Thyroid gland (tissue), 4 donors: Measurements from ENCODE around the gene PXDN.

Source experiments
- POLR2A ChIP-seq, 2 donors: fragments of 450-650 bp; IDR thresholded peaks; one replicate each; pipeline ENCODE4 v1.6.1; 2017; ENCODE audit warnings: antibody characterized with exemption in 2 of 2, mild to moderate bottlenecking in 2 of 2, moderate library complexity in 1 of 2
- TF ChIP-seq, protein P1 (sequence below), 6 experiments: fragments of 200-600 bp in 3 of 6; fragments of 450-650 bp in 3 of 6; sonication (generic) in 3 of 6; IDR thresholded peaks; one replicate each; pipeline ENCODE4 v1.5.1; 2016 to 2019; ENCODE audit warnings: antibody characterized with exemption in 6 of 6, mild to moderate bottlenecking in 2 of 6, inconsistent platforms in 1 of 6, moderate library complexity in 1 of 6

DNA sequence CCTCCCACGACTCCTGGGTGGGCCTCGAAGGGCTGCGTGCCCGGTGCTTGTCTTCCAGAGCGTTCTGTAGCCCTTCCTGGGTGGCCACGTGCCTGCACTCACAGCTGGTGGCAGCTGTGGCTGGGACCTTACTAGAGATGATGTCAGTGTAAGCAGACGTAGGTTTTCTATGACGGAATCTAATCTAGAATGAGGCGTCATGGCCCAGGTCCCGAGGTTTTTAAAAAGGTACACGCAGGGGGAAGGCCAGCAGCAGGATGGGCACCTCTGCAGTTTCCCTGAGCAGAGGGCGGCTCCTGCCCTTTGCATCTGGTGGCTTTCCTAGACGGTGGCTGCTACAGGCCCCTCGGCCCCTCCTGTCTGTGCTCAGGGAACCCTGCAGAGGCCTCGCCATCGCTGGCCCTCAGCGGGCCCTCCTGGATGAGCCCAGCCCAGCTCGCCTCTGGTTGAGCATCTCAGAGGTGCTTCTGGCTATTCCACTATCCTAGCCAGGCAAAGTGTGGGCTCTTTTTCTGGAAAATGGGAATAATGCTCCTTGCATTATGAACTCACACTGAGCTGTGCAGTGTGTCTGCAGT, 49.6 kb upstream of the PXDN start:
- TF ChIP-seq POLR2A (IDR thresholded peaks at IDR 0.05): no peak
- TF ChIP-seq, protein P1, sequence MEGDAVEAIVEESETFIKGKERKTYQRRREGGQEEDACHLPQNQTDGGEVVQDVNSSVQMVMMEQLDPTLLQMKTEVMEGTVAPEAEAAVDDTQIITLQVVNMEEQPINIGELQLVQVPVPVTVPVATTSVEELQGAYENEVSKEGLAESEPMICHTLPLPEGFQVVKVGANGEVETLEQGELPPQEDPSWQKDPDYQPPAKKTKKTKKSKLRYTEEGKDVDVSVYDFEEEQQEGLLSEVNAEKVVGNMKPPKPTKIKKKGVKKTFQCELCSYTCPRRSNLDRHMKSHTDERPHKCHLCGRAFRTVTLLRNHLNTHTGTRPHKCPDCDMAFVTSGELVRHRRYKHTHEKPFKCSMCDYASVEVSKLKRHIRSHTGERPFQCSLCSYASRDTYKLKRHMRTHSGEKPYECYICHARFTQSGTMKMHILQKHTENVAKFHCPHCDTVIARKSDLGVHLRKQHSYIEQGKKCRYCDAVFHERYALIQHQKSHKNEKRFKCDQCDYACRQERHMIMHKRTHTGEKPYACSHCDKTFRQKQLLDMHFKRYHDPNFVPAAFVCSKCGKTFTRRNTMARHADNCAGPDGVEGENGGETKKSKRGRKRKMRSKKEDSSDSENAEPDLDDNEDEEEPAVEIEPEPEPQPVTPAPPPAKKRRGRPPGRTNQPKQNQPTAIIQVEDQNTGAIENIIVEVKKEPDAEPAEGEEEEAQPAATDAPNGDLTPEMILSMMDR (IDR thresholded peaks at IDR 0.05): no peak
